NK-92 (cell line): Measurements from ENCODE around the gene CREB3L2.

Experiments used
- DNase-seq: peaks from one replicate; lab custom pipeline; 2025; ENCODE audit not compliant: unreplicated experiment; lab: John Stamatoyannopoulos, UW

The CREB3L2 gene

GRCh38 chr7:137878333-137878961, 123.4 kb downstream of the CREB3L2 start:
- no peak for DNase-seq

- DNase-seq = no peak
Observed at GRCh38 chr7:137877027-137877675, 124.7 kb downstream of the CREB3L2 start.

GRCh38 chr7:137875746-137876145, 126.1 kb downstream of the CREB3L2 start:
- DNase-seq = no peak

GRCh38 chr7:137873979-137874777, 127.7 kb downstream of the CREB3L2 start:
- no peak for DNase-seq

GRCh38 chr7:137873524-137873923, 128.4 kb downstream of the CREB3L2 start:
- DNase-seq = no peak

GRCh38 chr7:137871170-137871915, 130.5 kb downstream of the CREB3L2 start:
- no peak for DNase-seq

GRCh38 chr7:137870684-137871083, 131.2 kb downstream of the CREB3L2 start:
- DNase-seq = no peak

GRCh38 chr7:137870078-137870477, 131.8 kb downstream of the CREB3L2 start:
- no peak for DNase-seq

GRCh38 chr7:137869260-137869659, 132.6 kb downstream of the CREB3L2 start:
- DNase-seq = no peak

- no peak for DNase-seq
Observed at GRCh38 chr7:137867289-137867688, 134.6 kb downstream of the CREB3L2 start.

- DNase-seq = no peak
Observed at GRCh38 chr7:137865764-137866163, 136.1 kb downstream of the CREB3L2 start.

- no peak for DNase-seq
Observed at GRCh38 chr7:137862964-137863363, 138.9 kb downstream of the CREB3L2 start.

GRCh38 chr7:137862358-137862757, 139.5 kb downstream of the CREB3L2 start:
- DNase-seq = no peak

- DNase-seq = no peak
Observed at GRCh38 chr7:137860542-137860941, 141.3 kb downstream of the CREB3L2 start.

- DNase-seq = no peak
Observed at GRCh38 chr7:137853053-137853452, 148.8 kb downstream of the CREB3L2 start.

- no peak for DNase-seq
Observed at GRCh38 chr7:137852108-137852507, 149.8 kb downstream of the CREB3L2 start.

GRCh38 chr7:137850972-137851945, 150.6 kb downstream of the CREB3L2 start:
- no peak for DNase-seq

GRCh38 chr7:137850571-137850970, 151.3 kb downstream of the CREB3L2 start:
- DNase-seq = no peak

- DNase-seq = no peak
Observed at GRCh38 chr7:137848095-137848494, 153.8 kb downstream of the CREB3L2 start.

GRCh38 chr7:137847568-137848050, 154.3 kb downstream of the CREB3L2 start:
- DNase-seq = no peak
